GM10248 (cell line): ENCODE measurements around the gene TTLL6.
"Not testable (repeated sequence)": the region's sequence is repeated elsewhere in the genome, so short reads cannot be mapped to it uniquely, and the experiment has no call there.

ENCODE experiments used
- CTCF ChIA-PET: fragments of 300-600 bp; sonication (Branson Sonifier 250); formaldehyde crosslinking; extraction: SDS; loops from one replicate; lab custom pipeline; 2021; ENCODE audit warnings: antibody characterized with exemption; lab: Yijun Ruan, JAX
- POLR2A ChIA-PET: fragments of 350-650 bp; sonication (Branson Sonifier 250); formaldehyde crosslinking; extraction: SDS; loops from one replicate; lab custom pipeline; 2020; ENCODE audit warnings: antibody characterized with exemption; lab: Yijun Ruan, JAX
- DNase-seq: peaks from one replicate; pipeline ENCODE4 v3.0.0; 2012; ENCODE audit errors: extremely low spot score
- CTCF ChIP-seq: IDR thresholded peaks from 2 replicates; pipeline ENCODE4 v1.5.1; 2012; ENCODE audit warnings: mild to moderate bottlenecking, low read depth; ENCODE audit errors: extremely low read depth, missing control alignments, control extremely low read depth

TTLL6 gene

DNA sequence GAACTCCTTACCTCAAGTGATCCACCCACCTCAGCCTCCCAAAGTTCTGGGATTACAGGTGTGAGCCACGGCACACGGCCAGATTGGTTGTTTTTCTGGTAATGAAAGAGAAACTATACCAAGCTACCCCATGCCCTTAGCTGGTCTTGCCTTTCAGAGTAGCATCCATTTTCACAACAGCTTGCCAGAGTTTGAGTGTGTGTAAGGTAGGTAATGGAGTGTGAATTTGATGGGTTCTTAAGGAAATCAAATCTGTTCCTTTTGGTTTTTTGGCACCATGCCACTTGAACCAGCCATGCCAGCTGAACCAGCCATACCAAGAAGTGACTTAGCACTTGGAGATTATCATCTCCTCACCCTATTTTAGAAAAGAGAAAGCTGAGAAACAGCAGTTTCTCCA lies 18.9 kb upstream of the TTLL6 start:
- no peak for TF ChIP-seq CTCF
- DNase-seq = no peak
- POLR2A ChIA-PET = no interaction called here
- CTCF ChIA-PET = interaction anchor here (0.7 to 5.0 kb wide), 14 partner anchors 12 to 158 kb away, joined by 3 to 29 read pairs (median 4); no protein-coding TSS in a partner anchor

DNA sequence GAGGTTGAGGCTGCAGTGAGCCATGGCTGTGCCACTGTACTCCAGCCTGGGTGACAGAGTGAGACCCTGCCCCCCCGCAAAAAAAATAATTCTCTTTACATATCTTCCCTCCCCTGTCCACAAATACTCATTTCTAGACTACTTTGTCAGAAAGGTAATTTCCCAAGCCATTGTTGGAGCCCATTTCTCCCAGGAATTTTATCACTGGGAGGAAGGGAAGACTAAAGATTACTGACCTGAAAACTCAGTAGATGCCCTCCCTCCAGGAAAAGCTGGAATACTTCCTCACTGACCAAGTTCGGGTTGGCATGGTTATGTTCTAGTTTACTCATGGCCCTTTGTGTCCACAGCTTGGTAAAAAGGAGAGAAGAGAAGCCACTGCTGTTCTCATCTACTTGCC lies 17.9 kb upstream of the TTLL6 start:
- no peak for TF ChIP-seq CTCF
- ChIA-PET POLR2A (no interaction called here), CTCF (interaction anchor here (1.0 to 5.0 kb wide), 11 partner anchors 16 to 157 kb away, joined by 3 to 29 read pairs (median 4); no protein-coding TSS in a partner anchor)
- DNase-seq = no peak

GRCh38 chr17:48831549-48831883 lies 14.5 kb upstream of the TTLL6 start:
- TF ChIP-seq CTCF = no peak
- no peak for DNase-seq
- CTCF ChIA-PET = interaction anchor here (0.8 to 2.8 kb wide), 4 partner anchors 30 to 153 kb away, joined by 3 to 15 read pairs (median 4); no protein-coding TSS in a partner anchor
- POLR2A ChIA-PET = no interaction called here

- peak; percentile 96 for DNase-seq
- TF ChIP-seq CTCF = peak; percentile 8
- ChIA-PET CTCF (interaction anchor here (0.7 to 2.8 kb wide), 7 partner anchors 16 to 152 kb away, joined by 3 to 15 read pairs (median 4); no protein-coding TSS in a partner anchor), POLR2A (no interaction called here)
Measured at GRCh38 chr17:48830840-48831548, 14.0 kb upstream of the TTLL6 start, which contains the start of gene CALCOCO2. Gene CALCOCO2, plus strand, starts transcription at chr17:48831035. Its CDS starts 10,673 bp downstream, at chr17:48841708.

- DNase-seq = no peak
- TF ChIP-seq CTCF = no peak
- ChIA-PET CTCF (interaction anchor here (0.8 to 30.8 kb wide), 2 partner anchors 10 to 54 kb away, joined by 3 to 770 read pairs; no protein-coding TSS in a partner anchor), POLR2A (no interaction called here)
Measured at GRCh38 chr17:48825446-48826381, 8.7 kb upstream of the TTLL6 start.

GRCh38 chr17:48820936-48821335 lies 3.9 kb upstream of the TTLL6 start:
- POLR2A ChIA-PET, DNase-seq: not testable (repeated sequence)
- CTCF ChIA-PET = interaction anchor here (1.0 to 30.8 kb wide), 5 partner anchors 20 to 149 kb away, joined by 3 to 770 read pairs (median 3); no protein-coding TSS in a partner anchor
